Heart right ventricle (tissue), 16 donors: ENCODE measurements around the gene MOV10. TPM values are rescaled to one million over a fixed set of nuclear protein-coding genes. Genes with fewer than 3 reads are reported as not detected.
A peak's percentile ranks its signal among the peaks of the same experiment; 100 is the strongest.

ENCODE experiments used
- ATAC-seq, 8 donors: fragments of 200-7000 bp; cut with Tn5 transposase; one replicate each; pipeline ENCODE4 v1.9.1; 2020; ENCODE audit warnings: mild to moderate bottlenecking in 8 of 8, moderate library complexity in 8 of 8, moderate number of reproducible peaks in 1 of 8
- DNase-seq, 2 donors: peaks; one replicate each; pipeline ENCODE4 v3.0.0-alpha.2; 2020
- H3K27ac ChIP-seq, 10 donors: fragments of 200-600 bp; sonication (generic) in 2 of 10; one replicate each; pipeline versions ENCODE4 v1.5.0 to v1.8.0; 2020 to 2022; ENCODE audit warnings: mild to moderate bottlenecking in 3 of 10
- H3K27me3 ChIP-seq, 7 donors: fragments of 200-600 bp; one replicate each; pipeline ENCODE4 v1.8.0; 2021 to 2022; ENCODE audit warnings: mild to moderate bottlenecking in 2 of 7
- H3K36me3 ChIP-seq, 9 donors: fragments of 200-600 bp; sonication (generic) in 1 of 9; one replicate each; pipeline versions ENCODE4 v1.5.0 to v1.8.0; 2020 to 2022; ENCODE audit warnings: mild to moderate bottlenecking in 2 of 9
- H3K4me1 ChIP-seq, 9 donors: fragments of 200-600 bp; sonication (generic) in 1 of 9; one replicate each; pipeline versions ENCODE4 v1.5.0 to v1.8.0; 2020 to 2022; ENCODE audit warnings: mild to moderate bottlenecking in 4 of 9
- H3K4me3 ChIP-seq, 10 donors: fragments of 200-600 bp; sonication (generic) in 2 of 10; one replicate each; pipeline versions ENCODE4 v1.5.0 to v1.8.0; 2020 to 2022; ENCODE audit warnings: mild to moderate bottlenecking in 7 of 10, moderate library complexity in 2 of 10
- H3K9me3 ChIP-seq, 11 donors: fragments of 200-600 bp in 10 of 11; sonication (generic) in 2 of 11; one replicate each; pipeline versions ENCODE4 v1.5.0 to v1.8.0; 2013 to 2022; ENCODE audit warnings: mild to moderate bottlenecking in 2 of 11, control low read depth in 1 of 11, moderate library complexity in 1 of 11
- WGBS, 2 donors: extraction: QIAGEN DNeasy Blood & Tissue Kit; methylation state at CpG; one replicate each; pipeline ENCODE4 v1.1.7; 2013; ENCODE audit warnings: inconsistent platforms in 1 of 2; 5-methylcytosine and 5-hydroxymethylcytosine counted together
- intact Hi-C, 10 donors: fragments of 100-400 bp; cut with DNase I; formaldehyde crosslinking; loops; one replicate each; pipeline versions ENCODE4 v1.11.1 to v1.14.2; 2022
- polyA plus RNA-seq, 2 donors: library from polyadenylated mRNA; stranded (reverse); fragments of 200-250 nt; gene quantifications; one replicate each; pipeline ENCODE4 v1.2.3, GENCODE V29; 2013
- total RNA-seq, 10 donors: library from RNA; stranded (reverse); fragmentation: NEBNext Ultra II Directional in 3 of 10; extraction: Animal tissue kit (Norgen Biotek cat#: 25700) in 3 of 10; gene quantifications; one replicate each; pipeline versions ENCODE4 v1.2.1 to v1.2.4, GENCODE V29; 2021 to 2023
- TF ChIP-seq, protein P1 (sequence below), 9 donors: fragments of 200-600 bp; sonication (generic) in 2 of 9; IDR thresholded peaks; one replicate each; pipeline versions ENCODE4 v1.5.0 to v1.8.0; 2021 to 2022; ENCODE audit warnings: antibody characterized with exemption in 9 of 9, mild to moderate bottlenecking in 5 of 9, moderate library complexity in 1 of 9
- donor health status: Arrhythmogenic right ventricular cardiomyopathy.
- donor health status: ischemic (EF 13 %, LVEDD 7.1; RV severe dilation, severe dysfunction).
- donor health status: healthy with polysubstance abuse.
- donor health status: DM: no; HTN: yes; CAD: no.
- donor health status: DM: no; HTN: no; CAD: no.
- donor health status: ischemic (EF 25% LVEDD 6.9; RV normal size, moderate dysfunction).
- donor health status: ischemic (EF 25% LVEDD 5.7; RV mildly dilated, moderate dysfunction).
- donor health status: healthy.
- donor health status: DM: yes; HTN: yes; CAD: no.
- donor health status: Ischemic cardiomyopathy.
- donor health status: ischemic (EF 35%, LVEDD 5.7; RV mildly dilated, moderate dysfunction).
- donor health status: nonischemic (EF 11% LVEDD 7.7; RV severe dilation, severe dysfunction).
- donor health status: DM: yes; HTN: yes; CAD: no.
- donor health status: PGD.
- donor health status: ischemic (EF 29% LVEDD 5.4; RV normal size, mild dysfunction).
- donor health status: nonischemic (EF 23%, LVEDD 6.1; RV moderate dilation, normal function).

Gene MOV10
- total and polyA plus RNA-seq, 12 donors = 6.3 to 69.4 (median 14.2) TPM

DNA sequence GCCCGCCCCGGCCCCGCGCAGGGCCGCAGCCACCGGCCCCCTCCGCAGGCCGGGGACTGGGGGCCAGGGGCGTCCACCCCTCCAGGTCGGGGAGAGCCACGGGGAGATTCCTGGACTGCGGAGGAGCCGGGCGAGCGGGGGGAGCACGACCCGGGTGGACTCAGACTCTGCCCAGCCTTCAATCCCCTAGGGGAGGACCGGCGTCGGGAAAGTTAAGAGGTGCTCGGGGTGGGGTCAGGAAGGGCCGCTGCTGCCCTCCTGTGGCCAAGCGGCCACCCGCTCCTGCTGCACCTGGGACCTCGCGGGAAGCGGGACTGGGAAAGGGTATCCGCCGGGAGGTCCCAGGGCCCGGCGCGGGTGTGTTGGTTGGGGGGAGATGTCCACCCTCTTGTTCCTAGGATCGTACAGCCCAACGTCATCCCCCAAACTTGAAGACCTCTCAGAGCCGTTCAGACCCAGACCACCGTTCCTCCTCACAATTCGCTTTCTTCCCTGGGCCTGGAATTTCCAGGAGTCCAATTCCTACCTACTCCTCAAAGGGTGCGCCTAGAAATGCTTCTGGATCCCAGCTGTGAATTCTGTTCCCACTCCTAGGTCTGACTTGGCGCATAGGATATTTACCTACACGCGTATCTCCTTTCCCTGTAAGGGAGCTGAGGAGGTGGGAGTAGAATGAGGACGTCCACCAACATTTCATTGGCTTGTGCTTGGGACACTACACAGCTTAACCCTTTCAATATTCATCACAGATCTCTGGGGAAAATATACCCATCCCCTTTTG, 33.0 kb downstream of the MOV10 start:
- TF ChIP-seq, protein P1, sequence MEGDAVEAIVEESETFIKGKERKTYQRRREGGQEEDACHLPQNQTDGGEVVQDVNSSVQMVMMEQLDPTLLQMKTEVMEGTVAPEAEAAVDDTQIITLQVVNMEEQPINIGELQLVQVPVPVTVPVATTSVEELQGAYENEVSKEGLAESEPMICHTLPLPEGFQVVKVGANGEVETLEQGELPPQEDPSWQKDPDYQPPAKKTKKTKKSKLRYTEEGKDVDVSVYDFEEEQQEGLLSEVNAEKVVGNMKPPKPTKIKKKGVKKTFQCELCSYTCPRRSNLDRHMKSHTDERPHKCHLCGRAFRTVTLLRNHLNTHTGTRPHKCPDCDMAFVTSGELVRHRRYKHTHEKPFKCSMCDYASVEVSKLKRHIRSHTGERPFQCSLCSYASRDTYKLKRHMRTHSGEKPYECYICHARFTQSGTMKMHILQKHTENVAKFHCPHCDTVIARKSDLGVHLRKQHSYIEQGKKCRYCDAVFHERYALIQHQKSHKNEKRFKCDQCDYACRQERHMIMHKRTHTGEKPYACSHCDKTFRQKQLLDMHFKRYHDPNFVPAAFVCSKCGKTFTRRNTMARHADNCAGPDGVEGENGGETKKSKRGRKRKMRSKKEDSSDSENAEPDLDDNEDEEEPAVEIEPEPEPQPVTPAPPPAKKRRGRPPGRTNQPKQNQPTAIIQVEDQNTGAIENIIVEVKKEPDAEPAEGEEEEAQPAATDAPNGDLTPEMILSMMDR (IDR thresholded peaks at IDR 0.05) = peak; percentile 91 to 97 (median 95)
- peak; percentile 61 to 78 (median 68) for ATAC-seq
- 5 to 7% methylated on average over 42 of the region's 42 CpGs for WGBS, 2 donors
- peak; percentile 88 to 92 for DNase-seq
- Histone ChIP-seq H3K27me3 (no peaks in the 10 kb centered on the region), H3K4me3 (peak overlapping the region; percentile 89 to 100 (median 98)), H3K36me3 (peaks cover 0 to 20% (median 9%) of the 10 kb centered on the region in 9 donors), H3K27ac (peak overlapping the region; percentile 96 to 100 (median 99)), H3K4me1 (peaks cover 9 to 44% (median 41%) of the 10 kb centered on the region in 9 donors), H3K9me3 (no peaks in the 10 kb centered on the region)
- intact Hi-C loops = loop anchor here (1.0 to 10.0 kb wide), 16 partner anchors 33 to 973 kb away; partner anchors contain the start of genes CAPZA1 (in 6 of the 10), ST7L (in 6 of the 10), MOV10 (in 5 of the 10) and CTTNBP2NL (in 1 of the 10)

DNA sequence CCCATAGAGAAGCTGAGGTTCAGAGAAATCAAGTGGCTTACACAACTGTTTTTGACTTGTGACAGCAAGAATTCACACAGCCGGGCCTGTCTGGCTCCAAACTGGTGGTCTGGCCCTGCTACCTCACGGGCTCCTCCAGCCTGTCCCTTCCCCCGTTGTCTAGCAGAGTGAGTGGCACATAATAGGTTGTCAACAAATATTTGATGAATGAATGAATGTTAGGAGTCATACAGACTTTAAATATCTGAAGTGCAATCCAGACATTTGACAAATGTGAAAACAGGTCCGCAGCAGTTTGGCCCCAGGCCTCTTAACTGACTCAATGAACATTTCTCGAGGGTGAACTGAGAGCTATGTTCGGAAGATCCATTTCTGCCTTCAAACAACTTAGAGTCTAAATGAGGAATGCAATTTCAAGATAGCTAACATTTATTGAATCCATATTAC, 33.6 kb downstream of the MOV10 start:
- peak overlapping the region in 8 of 10 donors; percentile 96 to 100 (median 99) for H3K27ac ChIP-seq
- no peak for ATAC-seq
- H3K4me3 ChIP-seq = peak overlapping the region in 2 of 10 donors; percentile 98 to 100
- TF ChIP-seq, protein P1 (IDR thresholded peaks at IDR 0.05) = no peak
- peaks cover 0 to 14% (median 3%) of the 10 kb centered on the region in 9 donors for H3K36me3 ChIP-seq
- H3K9me3 ChIP-seq = no peaks in the 10 kb centered on the region
- peaks cover 9 to 38% (median 35%) of the 10 kb centered on the region in 9 donors for H3K4me1 ChIP-seq
- no peak for DNase-seq
- 81 to 86% methylated on average over 6 of the region's 6 CpGs for WGBS, 2 donors
- intact Hi-C loops = loop anchor here (2.0 to 10.0 kb wide), 10 partner anchors 83 to 973 kb away; partner anchors contain the start of genes CAPZA1 (in 1 of the 10), CTTNBP2NL (in 1 of the 10), INKA2 (in 1 of the 10) and ST7L (in 1 of the 10)
- no peaks in the 10 kb centered on the region for H3K27me3 ChIP-seq

DNA sequence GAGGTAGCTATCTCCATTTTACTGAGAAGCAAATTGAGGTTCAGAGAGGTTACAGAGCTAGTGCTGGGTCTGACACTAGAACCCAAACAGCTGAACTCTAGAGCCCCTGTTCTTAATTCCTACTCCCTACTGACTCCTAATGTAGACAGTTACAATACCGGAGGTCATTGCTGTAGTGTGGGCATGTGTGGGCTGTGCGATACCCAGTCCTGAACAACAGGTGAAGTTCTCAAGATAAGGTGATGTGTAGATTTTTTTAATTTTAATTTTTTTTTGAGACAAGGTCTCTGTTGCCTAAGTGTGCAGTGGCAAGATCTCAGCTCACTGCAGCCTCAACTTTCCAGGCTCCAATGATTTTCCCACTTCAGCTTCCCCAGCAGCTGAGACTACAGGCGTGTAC, 34.0 kb downstream of the MOV10 start:
- DNase-seq = no peak
- Histone ChIP-seq H3K36me3 (peaks cover 0 to 9% (median 0%) of the 10 kb centered on the region in 9 donors), H3K27me3 (no peaks in the 10 kb centered on the region), H3K27ac (peak overlapping the region in 2 of 10 donors; percentile 96 to 99), H3K4me1 (peaks cover 9 to 36% (median 32%) of the 10 kb centered on the region in 9 donors), H3K9me3 (no peaks in the 10 kb centered on the region), H3K4me3 (no peak overlapping the region)
- intact Hi-C loops = loop anchor here (2.0 to 10.0 kb wide), 10 partner anchors 84 to 974 kb away; partner anchors contain the start of genes CAPZA1 (in 1 of the 10), CTTNBP2NL (in 1 of the 10), INKA2 (in 1 of the 10) and ST7L (in 1 of the 10)
- 88 to 93% methylated on average over 3 of the region's 3 CpGs for WGBS, 2 donors
- TF ChIP-seq, protein P1 (IDR thresholded peaks at IDR 0.05) = no peak
- no peak for ATAC-seq

- WGBS, 2 donors = 94 to 97% methylated on average over 7 of the region's 7 CpGs
- no peaks in the 10 kb centered on the region for H3K36me3 ChIP-seq
- intact Hi-C loops = loop anchor here in 7 of 10 donors (5.0 to 10.0 kb wide), 5 partner anchors 245 to 965 kb away; partner anchors contain the start of genes LRIG2 (in 5 of the 7) and SLC16A1 (in 1 of the 7)
- H3K4me3 ChIP-seq = no peak overlapping the region
- peaks cover 0 to 6% (median 0%) of the 10 kb centered on the region in 7 donors for H3K27me3 ChIP-seq
- H3K4me1 ChIP-seq = peaks cover 3 to 36% (median 32%) of the 10 kb centered on the region in 9 donors
- ATAC-seq = no peak
- no peaks in the 10 kb centered on the region for H3K9me3 ChIP-seq
- no peak for DNase-seq
- H3K27ac ChIP-seq = no peak overlapping the region
- TF ChIP-seq, protein P1 (IDR thresholded peaks at IDR 0.05) = no peak
Observed at GRCh38 chr1:112710159-112710558, 35.7 kb downstream of the MOV10 start.
